DND-41 (cell line): ENCODE results near the gene KDELR1.

ENCODE experiments used
- ATAC-seq: fragments of 200-7000 bp; cut with Tn5 transposase; 3 replicates; pipeline ENCODE4 v1.9.1; 2021; ENCODE audit warnings: low read depth; ENCODE audit not compliant: insufficient read depth
- DNase-seq: peaks from one replicate; pipeline ENCODE4 v3.0.0-alpha.2; 2020
- H2AFZ ChIP-seq: 2 replicates; pipeline ENCODE4 v1.6.0; 2012; ENCODE audit warnings: low read depth, low read length
- H3K27ac ChIP-seq: 2 replicates; pipeline ENCODE4 v1.5.1; 2012; ENCODE audit warnings: low read length, inconsistent platforms
- H3K27me3 ChIP-seq: fragments of 200-600 bp; sonication (generic); 2 replicates; pipeline ENCODE4 v1.6.0; 2012; ENCODE audit warnings: low read length, mild to moderate bottlenecking, inconsistent platforms; ENCODE audit not compliant: insufficient read depth, poor library complexity
- H3K36me3 ChIP-seq: 2 replicates; pipeline ENCODE4 v1.5.1; 2012; ENCODE audit warnings: low read length, inconsistent platforms; ENCODE audit not compliant: insufficient read depth
- H3K4me1 ChIP-seq: 2 replicates; pipeline ENCODE4 v1.5.1; 2012; ENCODE audit warnings: mild to moderate bottlenecking, low read length; ENCODE audit not compliant: insufficient read depth
- H3K4me2 ChIP-seq: 2 replicates; pipeline ENCODE4 v1.6.0; 2012; ENCODE audit warnings: mild to moderate bottlenecking, moderate library complexity, low read length, inconsistent platforms; ENCODE audit not compliant: insufficient read depth
- H3K4me3 ChIP-seq, 2 experiments: fragments of 200-600 bp in 1 of 2; shearing (Covaris generic) in 1 of 2; 2 replicates each; pipeline ENCODE4 v1.5.1; 2012 to 2016; ENCODE audit warnings: inconsistent platforms in 2 of 2, low read length in 2 of 2, mild to moderate bottlenecking in 2 of 2, low read depth in 1 of 2, moderate library complexity in 1 of 2
- H3K79me2 ChIP-seq: 2 replicates; pipeline ENCODE4 v1.6.0; 2012; ENCODE audit warnings: low read length, inconsistent platforms; ENCODE audit not compliant: insufficient read depth
- H3K9ac ChIP-seq: 2 replicates; pipeline ENCODE4 v1.6.0; 2012; ENCODE audit warnings: low read depth, mild to moderate bottlenecking, inconsistent platforms, low read length, moderate library complexity
- H3K9me3 ChIP-seq: 2 replicates; pipeline ENCODE4 v1.5.1; 2012; ENCODE audit warnings: low read length, moderate library complexity, mild to moderate bottlenecking, inconsistent platforms; ENCODE audit not compliant: insufficient read depth, severe bottlenecking
- H4K20me1 ChIP-seq: 2 replicates; pipeline ENCODE4 v1.6.0; 2012; ENCODE audit warnings: low read length; ENCODE audit not compliant: insufficient read depth
- EZH2 ChIP-seq: IDR thresholded peaks from 3 replicates; pipeline ENCODE4 v1.6.1; 2012; ENCODE audit warnings: borderline replicate concordance, low read depth, mild to moderate bottlenecking, moderate library complexity, low read length, inconsistent platforms; ENCODE audit not compliant: severe bottlenecking
- TF ChIP-seq, protein P1 (sequence below): IDR thresholded peaks from 2 replicates; pipeline ENCODE4 v1.5.1; 2012; ENCODE audit warnings: borderline replicate concordance, low read length, moderate library complexity, mild to moderate bottlenecking; ENCODE audit not compliant: poor library complexity, severe bottlenecking; ENCODE audit errors: extremely low read depth

Gene KDELR1

DNA sequence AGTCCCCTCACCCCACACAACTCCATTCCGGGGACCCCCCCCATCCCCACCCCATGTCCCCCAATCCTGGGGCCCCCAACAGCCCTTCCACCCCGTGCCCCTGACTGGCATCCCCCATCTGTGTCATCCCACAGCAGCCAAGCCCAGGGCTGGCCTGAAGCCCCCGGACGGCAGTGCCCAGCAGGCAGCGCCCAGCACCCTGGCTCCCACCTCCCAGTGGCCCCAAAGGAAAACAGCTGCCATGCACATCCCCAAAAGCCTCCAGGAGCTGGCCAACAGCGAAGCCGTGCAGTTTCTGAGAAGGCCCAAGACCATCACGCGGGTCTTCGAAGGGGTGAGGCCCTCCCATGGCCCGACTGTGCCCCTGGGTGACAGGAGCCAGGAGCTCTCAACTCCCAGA is 25.7 kb downstream of the KDELR1 start:
- no peak for ATAC-seq
- Histone ChIP-seq H4K20me1 (no peaks in the 10 kb centered on the region), H2AFZ (peak overlapping the region; percentile 53), H3K79me2 (peaks cover 5% of the 10 kb centered on the region), H3K4me2 (no peak overlapping the region), H3K9me3 (no peaks in the 10 kb centered on the region), H3K27me3 (no peaks in the 10 kb centered on the region), H3K36me3 (peaks cover 4% of the 10 kb centered on the region; the same call in 1 of the 2 replicates), H3K4me3 (no peak overlapping the region), H3K27ac (no peak overlapping the region), H3K4me1 (peaks cover 23% of the 10 kb centered on the region), H3K9ac (no peak overlapping the region)
- no peak for DNase-seq
- TF ChIP-seq, protein P1, sequence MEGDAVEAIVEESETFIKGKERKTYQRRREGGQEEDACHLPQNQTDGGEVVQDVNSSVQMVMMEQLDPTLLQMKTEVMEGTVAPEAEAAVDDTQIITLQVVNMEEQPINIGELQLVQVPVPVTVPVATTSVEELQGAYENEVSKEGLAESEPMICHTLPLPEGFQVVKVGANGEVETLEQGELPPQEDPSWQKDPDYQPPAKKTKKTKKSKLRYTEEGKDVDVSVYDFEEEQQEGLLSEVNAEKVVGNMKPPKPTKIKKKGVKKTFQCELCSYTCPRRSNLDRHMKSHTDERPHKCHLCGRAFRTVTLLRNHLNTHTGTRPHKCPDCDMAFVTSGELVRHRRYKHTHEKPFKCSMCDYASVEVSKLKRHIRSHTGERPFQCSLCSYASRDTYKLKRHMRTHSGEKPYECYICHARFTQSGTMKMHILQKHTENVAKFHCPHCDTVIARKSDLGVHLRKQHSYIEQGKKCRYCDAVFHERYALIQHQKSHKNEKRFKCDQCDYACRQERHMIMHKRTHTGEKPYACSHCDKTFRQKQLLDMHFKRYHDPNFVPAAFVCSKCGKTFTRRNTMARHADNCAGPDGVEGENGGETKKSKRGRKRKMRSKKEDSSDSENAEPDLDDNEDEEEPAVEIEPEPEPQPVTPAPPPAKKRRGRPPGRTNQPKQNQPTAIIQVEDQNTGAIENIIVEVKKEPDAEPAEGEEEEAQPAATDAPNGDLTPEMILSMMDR, result no peak

DNA sequence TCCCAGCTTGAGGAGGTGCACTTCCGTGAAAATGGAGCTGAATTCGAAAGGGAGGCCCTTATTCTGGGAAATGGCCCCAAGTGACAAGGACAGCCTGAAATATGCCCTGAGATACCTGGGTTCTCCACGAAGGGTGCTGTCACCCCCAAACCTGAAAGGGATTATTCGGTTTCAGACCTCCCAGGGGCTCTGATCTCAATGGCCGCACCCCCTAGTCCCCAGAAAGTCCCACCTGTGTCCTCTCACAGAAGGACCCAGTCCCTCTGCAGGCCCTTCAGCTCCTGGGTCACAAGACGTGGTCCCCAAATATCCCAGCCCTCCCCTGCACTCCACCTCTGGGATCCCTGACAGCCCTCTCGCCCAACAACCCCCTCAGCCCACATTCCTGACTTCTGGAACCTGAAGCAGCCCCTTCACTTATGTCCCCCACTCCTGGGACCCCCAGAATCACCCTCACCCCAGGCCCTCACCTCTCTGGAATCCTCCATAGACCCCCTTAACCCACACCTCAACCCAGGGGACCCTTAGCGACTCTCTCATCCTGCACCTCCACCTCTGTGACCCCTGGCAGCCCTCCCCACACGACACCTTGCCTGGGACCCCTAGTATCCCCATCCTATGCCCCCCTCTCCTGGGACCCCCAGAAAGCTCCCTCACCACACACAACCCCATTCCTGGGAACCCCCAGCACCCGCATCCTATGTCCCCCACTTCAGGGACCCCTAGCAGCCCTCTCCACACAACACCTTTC is 26.6 kb downstream of the KDELR1 start:
- peak overlapping the region; percentile 56 for H3K9ac ChIP-seq
- peak overlapping the region in 1 of 2 experiments; percentile 53; a peak in 2 of 4 replicates for H3K4me3 ChIP-seq
- H3K79me2 ChIP-seq, result peaks cover 5% of the 10 kb centered on the region
- H3K4me2 ChIP-seq, result peak overlapping the region; percentile 60
- H3K27me3 ChIP-seq, result no peaks in the 10 kb centered on the region
- no peaks in the 10 kb centered on the region for H4K20me1 ChIP-seq
- ATAC-seq (no peak), DNase-seq (no peak)
- H3K9me3 ChIP-seq, result no peaks in the 10 kb centered on the region
- no peak for TF ChIP-seq EZH2
- TF ChIP-seq, protein P1, result no peak
- H3K4me1 ChIP-seq, result peaks cover 23% of the 10 kb centered on the region
- peak overlapping the region; percentile 96 for H3K27ac ChIP-seq
- peak overlapping the region; percentile 86 for H2AFZ ChIP-seq
- peaks cover 4% of the 10 kb centered on the region for H3K36me3 ChIP-seq

DNA sequence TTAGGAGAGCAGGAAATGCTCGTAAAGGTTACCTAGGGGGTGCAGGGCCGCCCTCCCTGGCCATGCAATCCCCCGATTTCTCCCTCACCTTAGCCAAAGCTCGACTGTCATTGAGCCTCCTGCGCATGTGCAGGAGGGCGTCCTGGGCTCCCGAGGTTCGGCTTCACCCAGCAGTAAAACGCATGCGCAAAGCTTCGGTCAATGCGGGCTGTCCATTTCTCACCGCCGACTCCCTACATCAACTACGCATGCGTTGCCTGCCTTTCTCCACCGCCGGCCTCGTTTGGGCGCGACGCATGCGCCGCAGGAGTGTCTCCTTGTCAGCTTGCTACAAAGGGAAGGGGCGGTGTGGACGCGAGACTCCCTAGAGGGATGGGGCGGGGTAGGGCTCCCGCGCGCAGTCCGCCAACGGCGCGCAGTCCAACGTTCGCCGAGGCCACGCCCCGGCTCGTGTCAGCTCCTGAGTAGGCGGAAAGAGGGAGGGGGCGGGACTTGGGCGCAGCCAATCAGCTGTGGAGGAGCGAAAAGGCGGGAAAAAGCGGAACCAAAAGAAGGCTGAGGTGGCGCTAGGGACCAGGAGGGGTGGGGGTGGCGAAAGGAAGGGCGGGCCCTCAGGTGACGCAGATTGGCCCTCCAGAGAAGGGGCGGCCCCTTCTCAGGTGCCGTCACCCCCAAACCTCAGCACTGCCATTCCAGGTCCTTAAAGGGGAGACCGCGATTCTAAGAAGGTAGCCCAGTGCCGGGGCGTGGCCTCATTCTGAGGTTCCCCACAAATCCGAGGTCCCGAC is 27.3 kb downstream of the KDELR1 start, which contains the start of the genes SYNGR4 and TMEM143:
SYNGR4 (plus strand) TSS at position 558 of the 788 bp plus-strand sequence. CDS start 1,476 bp downstream, outside the sequence.
TMEM143 (minus strand) TSS at position 131 of the 788 bp plus-strand sequence; CDS start at position 111, 20 bp downstream.
- Histone ChIP-seq H3K27ac (peak within 1 kb of the TSS; percentile 96), H3K9ac (peak within 1 kb of the TSS; percentile 95), H3K4me1 (peaks cover 23% of the 10 kb centered on the region), H3K4me2 (peak within 1 kb of the TSS; percentile 91), H3K79me2 (peaks cover 5% of the 10 kb centered on the region), H4K20me1 (no peaks in the 10 kb centered on the region), H2AFZ (peak within 1 kb of the TSS; percentile 91), H3K9me3 (no peaks in the 10 kb centered on the region), H3K27me3 (no peaks in the 10 kb centered on the region), H3K36me3 (peaks cover 4% of the 10 kb centered on the region), H3K4me3 (peak within 1 kb of the TSS; percentile 63 to 81)
- TF ChIP-seq, protein P1, result peak; percentile 16
- TF ChIP-seq EZH2, result no peak
- ATAC-seq (peak; percentile 85), DNase-seq (peak; percentile 100)
